ENCODE data around the gene MEX3D. TPM values are rescaled to one million over a fixed set of nuclear protein-coding genes. Genes with fewer than 3 reads are reported as not detected.

Gene MEX3D
- total and polyA plus RNA-seq, 12 donors = 1.8 to 9.4 (median 7.6) TPM

DNA sequence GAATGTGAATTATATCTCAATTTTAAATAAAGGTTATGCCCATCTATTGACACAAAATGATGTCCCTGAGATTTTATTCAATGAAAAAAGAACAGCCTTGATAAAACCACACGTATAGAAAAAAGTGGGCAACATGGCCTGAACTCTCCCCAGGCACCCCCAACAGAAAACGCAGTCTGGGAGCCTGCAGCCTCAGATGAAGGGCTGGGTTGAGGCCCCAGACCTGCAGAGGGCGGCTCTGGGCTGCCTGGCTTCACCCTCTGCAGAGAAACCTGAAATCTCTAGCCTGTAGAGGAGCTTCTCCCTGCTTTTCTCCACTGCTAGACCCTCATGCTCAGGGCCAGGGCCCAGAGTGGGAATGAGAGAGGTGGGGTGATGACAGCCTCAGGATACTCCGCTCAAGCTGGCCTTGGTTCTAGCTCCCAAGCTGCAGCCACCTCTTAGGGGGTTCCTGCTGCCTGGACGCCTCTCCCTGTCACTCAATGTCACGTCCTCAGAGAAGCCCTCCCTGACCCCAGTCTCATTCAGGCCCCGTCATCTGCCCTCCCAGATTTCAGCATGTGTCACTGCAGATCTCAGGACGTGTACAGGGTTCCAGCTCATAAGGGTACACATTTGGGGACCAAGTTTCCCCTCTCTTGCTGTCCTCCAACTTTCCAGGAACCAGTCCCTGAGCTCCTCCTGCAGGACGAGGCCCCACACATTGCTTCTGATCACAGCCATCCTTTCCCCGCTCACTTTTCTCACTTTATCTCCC lies 22.7 kb upstream of the MEX3D start:
- TF ChIP-seq, protein P1, sequence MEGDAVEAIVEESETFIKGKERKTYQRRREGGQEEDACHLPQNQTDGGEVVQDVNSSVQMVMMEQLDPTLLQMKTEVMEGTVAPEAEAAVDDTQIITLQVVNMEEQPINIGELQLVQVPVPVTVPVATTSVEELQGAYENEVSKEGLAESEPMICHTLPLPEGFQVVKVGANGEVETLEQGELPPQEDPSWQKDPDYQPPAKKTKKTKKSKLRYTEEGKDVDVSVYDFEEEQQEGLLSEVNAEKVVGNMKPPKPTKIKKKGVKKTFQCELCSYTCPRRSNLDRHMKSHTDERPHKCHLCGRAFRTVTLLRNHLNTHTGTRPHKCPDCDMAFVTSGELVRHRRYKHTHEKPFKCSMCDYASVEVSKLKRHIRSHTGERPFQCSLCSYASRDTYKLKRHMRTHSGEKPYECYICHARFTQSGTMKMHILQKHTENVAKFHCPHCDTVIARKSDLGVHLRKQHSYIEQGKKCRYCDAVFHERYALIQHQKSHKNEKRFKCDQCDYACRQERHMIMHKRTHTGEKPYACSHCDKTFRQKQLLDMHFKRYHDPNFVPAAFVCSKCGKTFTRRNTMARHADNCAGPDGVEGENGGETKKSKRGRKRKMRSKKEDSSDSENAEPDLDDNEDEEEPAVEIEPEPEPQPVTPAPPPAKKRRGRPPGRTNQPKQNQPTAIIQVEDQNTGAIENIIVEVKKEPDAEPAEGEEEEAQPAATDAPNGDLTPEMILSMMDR (IDR thresholded peaks at IDR 0.05) = peak in 4 of 9 donors; percentile 12 to 21 (median 18)
- ATAC-seq (no peak), DNase-seq (no peak)
- peak overlapping the region in 9 of 10 donors; percentile 66 to 90 (median 76) for H3K4me3 ChIP-seq
- intact Hi-C loops (cut with DNase I) = no loop called here
- peaks cover 0 to 25% (median 5%) of the 10 kb centered on the region in 9 donors for H3K36me3 ChIP-seq
- H3K9me3 ChIP-seq = no peaks in the 10 kb centered on the region
- H3K27me3 ChIP-seq = no peaks in the 10 kb centered on the region
- H3K4me1 ChIP-seq = peaks cover 4 to 29% (median 26%) of the 10 kb centered on the region in 9 donors
- peak overlapping the region in 6 of 10 donors; percentile 85 to 99 (median 96) for H3K27ac ChIP-seq
- 23 to 35% methylated on average over 10 of the region's 10 CpGs for WGBS, 2 donors

DNA sequence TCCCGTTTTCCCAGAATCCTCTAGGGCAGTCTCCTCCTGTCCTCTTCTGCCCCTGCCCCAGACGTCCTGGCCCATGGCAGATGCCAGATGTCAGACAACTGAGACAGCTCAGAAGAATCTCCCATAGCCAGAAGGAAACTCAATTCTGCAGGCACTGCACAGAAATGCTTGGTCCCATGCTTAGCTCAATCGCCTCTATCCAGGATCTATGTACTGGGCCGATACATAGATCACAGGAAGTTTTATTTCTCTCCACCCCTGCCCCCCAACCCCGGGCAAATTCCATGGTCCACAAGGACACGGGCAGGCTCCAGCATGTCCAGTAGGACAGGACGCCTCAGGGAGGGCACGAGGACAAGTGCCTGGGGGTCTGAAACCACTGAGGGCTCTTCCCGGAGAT lies 19.7 kb upstream of the MEX3D start:
- intact Hi-C loops (cut with DNase I) = no loop called here
- H3K36me3 ChIP-seq = peaks cover 0 to 30% (median 12%) of the 10 kb centered on the region in 9 donors
- no peaks in the 10 kb centered on the region for H3K27me3 ChIP-seq
- TF ChIP-seq, protein P1 (IDR thresholded peaks at IDR 0.05) = no peak
- DNase-seq (no peak), ATAC-seq (no peak)
- no peak overlapping the region for H3K27ac ChIP-seq
- H3K4me1 ChIP-seq = peaks cover 4 to 23% (median 19%) of the 10 kb centered on the region in 9 donors
- WGBS, 2 donors = 69 to 73% methylated on average over 9 of the region's 9 CpGs
- H3K4me3 ChIP-seq = no peak overlapping the region
- H3K9me3 ChIP-seq = no peaks in the 10 kb centered on the region

DNA sequence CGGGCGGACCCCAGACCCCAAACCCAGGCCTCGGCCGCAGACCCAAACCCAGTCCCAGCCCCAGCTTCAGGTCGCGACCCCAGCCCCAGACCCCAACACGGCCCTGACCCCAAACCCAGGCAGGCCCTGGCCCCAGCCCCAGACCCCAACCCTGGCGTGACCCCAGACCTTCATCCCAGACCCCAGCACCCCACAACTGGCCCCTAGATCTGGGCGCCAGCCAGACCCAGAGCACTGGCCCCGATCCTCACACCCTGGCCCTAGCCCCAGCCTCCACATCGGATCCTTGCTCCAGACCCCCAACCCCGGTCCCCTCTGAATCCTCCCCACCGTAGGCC lies 17.1 kb upstream of the MEX3D start:
- Histone ChIP-seq H3K9me3 (no peaks in the 10 kb centered on the region), H3K4me1 (peaks cover 0 to 5% (median 1%) of the 10 kb centered on the region in 9 donors), H3K27ac (no peak overlapping the region), H3K27me3 (no peaks in the 10 kb centered on the region), H3K36me3 (peaks cover 0 to 57% (median 36%) of the 10 kb centered on the region in 9 donors), H3K4me3 (no peak overlapping the region)
- intact Hi-C loops (cut with DNase I) = no loop called here
- ATAC-seq (peak in 1 of 8 donors; percentile 4), DNase-seq (no peak)
- TF ChIP-seq, protein P1 (IDR thresholded peaks at IDR 0.05) = no peak
- 82 to 83% methylated on average over 13 of the region's 13 CpGs for WGBS, 2 donors

DNA sequence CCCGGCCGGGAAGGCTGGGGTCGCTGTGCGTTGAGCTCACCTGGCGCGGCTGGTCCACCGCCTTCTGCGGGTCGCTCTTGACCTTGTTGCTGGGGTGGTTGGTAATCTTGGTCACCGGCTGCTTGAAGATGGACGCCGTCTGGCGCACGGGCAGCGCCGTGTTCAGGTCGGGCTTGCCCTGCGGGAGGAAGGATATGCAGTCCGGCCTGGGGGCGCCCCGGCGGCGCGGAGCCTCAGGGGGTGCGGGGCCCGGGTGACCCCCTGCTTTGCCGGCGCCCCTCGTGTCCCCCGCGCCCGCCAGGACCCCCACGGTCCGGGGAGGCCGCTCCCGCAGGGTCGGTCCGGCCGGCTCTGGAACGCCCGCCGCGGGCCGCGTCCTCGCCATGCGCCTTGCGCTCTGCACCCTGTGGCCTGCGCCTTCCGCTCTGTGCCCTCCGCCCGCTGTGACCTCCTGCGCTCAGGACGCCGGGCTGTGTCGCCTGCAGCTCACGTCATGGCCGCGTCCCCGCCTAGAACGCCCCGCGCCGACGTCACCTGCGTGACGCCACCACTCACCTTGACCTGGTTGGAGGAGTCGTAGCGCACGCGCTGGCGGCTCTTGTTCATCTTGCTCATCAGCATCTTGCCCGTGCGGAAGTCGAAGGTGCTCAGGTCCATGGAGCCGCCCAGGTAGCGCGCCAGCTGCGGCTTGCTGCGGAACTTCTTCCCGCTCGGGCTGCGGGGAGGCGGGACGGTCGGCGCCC lies 16.5 kb upstream of the MEX3D start:
- WGBS, 2 donors = 76 to 87% methylated on average over 75 to 87 of the region's 87 CpGs
- no peaks in the 10 kb centered on the region for H3K9me3 ChIP-seq
- H3K27me3 ChIP-seq = no peaks in the 10 kb centered on the region
- H3K4me1 ChIP-seq = peaks cover 0 to under 1% (median 0%) of the 10 kb centered on the region in 9 donors
- H3K27ac ChIP-seq = peak overlapping the region in 1 of 10 donors; percentile 33
- DNase-seq (no peak), ATAC-seq (peak in 2 of 8 donors; percentile 4 to 18)
- peaks cover 0 to 62% (median 42%) of the 10 kb centered on the region in 9 donors for H3K36me3 ChIP-seq
- intact Hi-C loops (cut with DNase I) = no loop called here
- H3K4me3 ChIP-seq = peak overlapping the region in 3 of 10 donors; percentile 6 to 22 (median 11)
- TF ChIP-seq, protein P1 (IDR thresholded peaks at IDR 0.05) = no peak

All from heart right ventricle (tissue), 16 donors.